Stimulated activated CD8-positive, alpha-beta memory T cell treated with anti-CD3 and anti-CD28 coated beads, Interleukin-7, amount 100 ng/mL, for 24 hours (primary cell): ENCODE data around the gene PLS1.

Experiments
- DNase-seq: peaks from one replicate; pipeline ENCODE4 v3.0.0-alpha.2; 2020; ENCODE audit warnings: low read depth

PLS1 gene

DNA sequence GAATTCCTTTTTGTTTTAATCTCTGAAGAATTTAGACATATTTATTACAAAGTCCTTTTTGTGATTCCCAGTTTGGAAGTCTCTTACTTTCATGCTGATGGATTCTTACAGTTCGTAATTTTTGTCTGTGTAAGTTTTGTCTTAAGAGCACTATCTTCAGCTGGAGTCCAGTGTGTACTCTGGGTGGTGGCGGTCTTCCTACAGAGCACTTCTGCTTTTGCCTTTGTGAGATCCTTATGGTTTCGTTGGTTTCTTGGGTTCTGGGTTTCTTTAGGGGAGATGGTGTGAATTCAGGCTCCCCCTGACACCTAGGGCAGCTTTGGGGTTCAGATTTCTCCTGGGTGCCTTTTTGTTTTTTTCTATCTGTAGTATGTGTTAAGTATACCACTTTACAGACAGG is 45.3 kb downstream of the PLS1 start:
- DNase-seq, result no peak

DNA sequence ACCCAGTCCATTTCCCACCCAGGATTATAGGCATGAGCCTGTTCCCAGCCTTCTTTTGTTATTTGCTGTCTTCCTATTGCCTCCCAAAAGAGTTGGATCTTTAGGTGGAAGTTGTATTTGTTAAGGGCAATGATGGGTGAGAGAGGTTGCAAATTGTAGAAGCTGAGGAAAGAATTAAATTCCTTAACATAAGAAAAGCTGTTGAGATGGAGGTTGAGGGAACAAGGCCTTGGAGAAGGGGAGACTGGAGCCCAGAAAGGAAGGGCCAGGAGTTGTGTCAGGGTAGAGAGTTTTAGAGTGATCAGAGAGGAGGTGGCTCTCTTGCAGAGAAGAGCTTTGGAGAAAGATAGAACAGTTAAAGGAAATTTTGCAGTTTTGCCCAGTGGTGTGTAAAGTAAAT is 46.8 kb downstream of the PLS1 start:
- DNase-seq, result no peak

DNA sequence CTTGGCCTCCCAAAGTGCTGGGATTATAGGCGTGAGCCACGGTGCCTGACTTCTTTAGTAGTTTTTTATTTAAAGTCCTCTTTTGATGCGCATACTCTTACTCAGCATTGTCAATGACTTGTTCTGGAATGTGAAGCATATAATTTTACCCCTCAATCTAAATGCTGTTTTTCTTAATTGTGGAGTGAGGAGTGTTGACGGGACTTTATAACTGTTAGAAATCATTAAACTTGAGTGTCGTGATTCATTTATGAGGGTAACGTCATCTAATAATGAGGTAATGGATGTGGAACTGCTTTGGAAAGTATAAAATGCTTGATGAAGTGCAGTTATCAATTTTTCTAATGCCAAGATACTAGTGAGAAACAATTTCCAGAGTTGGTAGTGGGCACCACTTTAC is 48.3 kb downstream of the PLS1 start:
- DNase-seq, result no peak

DNA sequence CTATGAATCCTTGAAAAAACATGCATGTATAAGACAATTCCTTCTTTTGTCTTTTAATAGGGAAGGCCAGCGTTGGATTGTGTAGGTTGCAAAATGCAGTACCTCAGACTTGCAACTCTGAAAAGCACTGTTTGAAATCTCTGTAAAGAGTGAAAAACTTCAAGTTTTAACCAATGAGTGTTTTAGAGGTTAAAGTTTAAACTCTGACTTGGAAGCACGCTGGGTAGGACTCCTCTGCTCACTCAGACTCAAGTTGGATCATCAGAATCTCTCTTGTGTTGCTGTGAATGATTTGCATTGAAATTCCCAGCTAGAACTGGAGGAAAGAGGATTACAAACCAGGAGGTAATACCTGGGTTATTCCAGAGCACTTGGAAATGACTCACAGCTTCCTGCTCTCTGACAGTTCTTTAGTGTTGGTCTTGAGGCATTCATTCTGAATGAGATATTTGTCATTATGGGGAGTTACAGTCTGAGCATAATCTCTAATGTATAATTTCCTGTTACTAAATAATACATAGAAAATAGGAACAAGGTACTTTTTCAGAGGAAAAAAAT is 49.1 kb downstream of the PLS1 start:
- no peak for DNase-seq

DNA sequence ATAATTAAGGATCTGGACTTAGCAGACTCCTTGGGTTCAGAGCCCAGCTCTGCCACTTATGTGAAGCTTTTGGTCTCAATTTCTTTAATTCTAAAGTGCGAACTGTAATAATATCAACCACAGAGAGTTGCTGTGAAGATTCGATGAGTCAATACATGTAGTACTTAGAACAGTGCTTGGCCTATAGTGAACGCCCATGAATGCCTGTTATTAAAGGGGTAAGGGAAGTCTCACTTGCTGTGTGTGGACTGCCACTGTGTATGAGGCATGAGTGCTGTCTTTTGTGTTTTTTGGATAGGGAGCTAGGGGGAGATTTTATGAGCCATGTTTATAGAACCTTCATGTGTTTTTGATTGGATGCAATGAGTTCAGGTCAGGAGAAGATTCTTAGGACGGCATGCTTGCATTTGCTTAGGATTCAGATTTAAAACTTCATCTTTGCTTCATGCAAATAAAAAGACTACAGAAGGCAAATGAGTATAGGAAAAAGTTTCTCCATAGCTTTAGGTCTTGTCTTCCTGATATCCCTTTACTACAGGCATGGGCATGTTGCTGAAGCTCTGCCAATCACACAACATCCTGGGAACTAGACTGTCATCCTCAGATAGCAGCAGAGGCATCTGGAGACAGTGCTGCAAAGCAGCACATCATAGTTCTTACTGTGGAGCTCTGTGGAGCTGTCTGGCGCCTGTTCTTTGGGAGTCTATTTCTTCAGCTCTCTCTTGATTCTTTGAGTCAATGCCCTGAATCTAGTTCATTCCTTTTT is 50.0 kb downstream of the PLS1 start:
- no peak for DNase-seq

DNA sequence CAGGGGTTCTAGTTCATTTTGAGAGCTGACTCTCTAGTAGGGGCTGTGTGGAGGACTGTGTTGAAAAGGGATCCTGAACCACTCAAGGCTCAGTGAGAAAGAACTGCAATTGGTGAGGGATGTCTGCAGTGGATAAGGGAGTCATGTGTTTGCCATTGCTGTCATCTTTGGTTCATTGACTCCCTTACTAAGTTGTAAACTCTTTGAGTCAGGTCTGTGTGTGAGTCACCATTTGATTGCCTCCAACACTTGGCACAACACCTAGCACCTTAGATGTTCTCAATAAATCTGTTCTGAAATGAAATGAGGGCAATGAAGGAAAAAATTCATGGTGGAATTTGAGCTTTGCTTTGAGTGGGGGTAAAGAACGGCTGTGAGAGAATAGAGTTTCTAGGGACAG is 51.7 kb downstream of the PLS1 start:
- DNase-seq, result no peak

DNA sequence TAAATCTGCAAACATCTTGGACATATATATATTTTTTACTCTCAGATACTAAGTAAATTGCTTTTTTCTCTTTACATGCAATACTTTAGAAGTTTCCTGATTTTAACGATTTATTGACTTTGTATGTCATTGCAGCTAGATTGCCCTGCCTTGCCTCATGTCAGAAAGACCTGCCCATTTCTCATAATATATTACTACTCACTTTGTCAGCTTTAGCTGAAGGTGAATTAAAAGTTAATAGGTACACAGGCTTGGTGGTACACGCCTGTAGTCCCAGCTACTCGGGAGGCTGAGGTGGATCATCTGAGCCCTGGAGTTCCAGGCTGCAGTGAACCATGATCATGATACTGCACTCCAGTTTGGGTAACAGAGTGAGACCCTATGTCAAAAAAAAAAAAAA is 52.8 kb downstream of the PLS1 start:
- no peak for DNase-seq

DNA sequence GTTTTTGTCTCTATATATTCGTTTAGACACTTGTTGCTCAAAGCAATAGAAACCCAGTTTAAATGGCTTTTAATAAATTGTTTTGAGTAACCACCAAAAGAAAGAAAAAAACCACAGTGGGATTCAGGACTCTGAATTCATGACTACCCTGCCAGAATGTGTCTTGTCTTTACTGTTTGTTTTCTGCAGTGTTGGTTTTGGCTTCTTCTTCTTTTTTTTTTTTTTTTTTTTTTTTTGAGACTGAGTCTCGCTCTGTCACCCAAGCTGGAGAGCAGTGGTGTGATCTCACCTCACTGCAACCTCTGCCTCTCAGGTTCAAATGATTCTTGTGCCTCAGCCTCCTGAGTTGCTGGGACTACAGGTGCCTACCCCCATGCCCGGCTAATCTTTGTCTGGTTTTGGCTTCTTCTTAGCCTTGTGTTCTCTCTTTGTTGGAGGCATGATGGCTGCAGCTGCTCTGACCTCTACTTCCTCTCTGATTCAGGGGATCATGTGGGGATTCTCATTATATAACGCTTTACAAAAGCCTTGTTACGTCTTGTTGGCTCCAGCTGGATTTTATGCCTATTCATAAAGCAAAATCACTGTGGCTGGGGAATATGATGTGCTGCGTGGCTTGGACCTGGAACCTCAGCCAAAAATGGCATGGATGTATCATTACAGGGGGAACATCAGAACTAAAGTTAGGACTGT is 54.0 kb downstream of the PLS1 start:
- DNase-seq, result no peak

DNA sequence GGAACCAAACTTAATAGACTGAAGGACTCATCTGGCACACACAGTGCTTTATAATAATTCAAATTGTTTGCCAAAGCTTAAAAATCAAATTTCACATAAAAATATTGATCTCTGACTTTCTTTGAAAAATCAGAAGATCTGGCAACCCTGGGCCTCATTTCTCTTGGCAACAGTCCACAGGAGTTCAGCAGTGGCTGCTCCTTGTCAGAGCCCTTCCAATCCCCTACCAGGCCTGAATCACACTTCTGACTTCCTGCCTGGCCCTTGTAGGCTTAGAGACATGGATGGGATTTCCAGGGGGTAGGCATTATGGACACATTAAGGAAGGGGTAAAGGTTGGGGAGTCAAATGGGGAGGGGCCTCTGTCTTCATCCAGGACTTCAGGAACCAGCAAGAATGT is 55.5 kb downstream of the PLS1 start:
- no peak for DNase-seq

DNA sequence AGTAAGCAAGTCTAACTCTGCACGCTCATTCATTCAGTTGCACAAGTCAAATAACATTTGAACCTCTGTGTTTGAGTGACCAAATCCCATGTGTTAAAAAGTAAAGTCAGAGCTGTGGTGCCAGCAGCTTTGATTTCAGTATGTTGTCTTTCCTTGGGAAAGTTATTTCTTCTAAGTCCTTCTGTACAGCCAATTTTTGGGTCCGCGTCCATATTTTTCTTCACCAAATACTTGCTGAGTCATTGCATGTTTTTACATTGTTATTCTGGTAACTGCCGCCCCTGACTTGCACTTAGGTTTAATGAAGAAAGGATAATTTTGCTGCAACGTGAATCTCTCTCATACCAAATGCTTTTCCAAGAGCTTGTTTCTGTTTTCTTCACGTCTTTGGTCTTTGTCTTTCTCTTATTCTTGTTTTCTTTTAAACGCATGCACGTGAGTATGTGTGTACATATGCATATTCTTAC is 56.7 kb downstream of the PLS1 start:
- no peak for DNase-seq

DNA sequence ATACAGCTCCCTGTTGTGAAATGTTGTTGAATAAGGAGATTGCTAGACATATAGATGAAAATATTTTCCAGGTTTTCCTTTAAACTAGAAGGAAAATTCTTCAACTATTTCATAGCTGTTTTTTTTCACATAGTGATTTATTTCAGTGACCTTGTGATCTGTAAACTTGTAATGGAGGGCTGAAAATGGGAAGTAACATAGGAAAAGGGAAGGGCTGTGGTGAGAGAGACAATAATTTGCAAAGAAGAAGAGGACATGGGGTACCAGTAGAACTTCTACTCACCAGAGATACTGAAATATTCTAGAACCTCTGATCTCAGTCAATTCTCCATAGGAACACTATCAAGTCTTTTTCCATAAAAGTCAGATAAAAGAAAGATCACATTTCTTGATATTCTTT is 60.4 kb downstream of the PLS1 start:
- DNase-seq, result no peak

DNA sequence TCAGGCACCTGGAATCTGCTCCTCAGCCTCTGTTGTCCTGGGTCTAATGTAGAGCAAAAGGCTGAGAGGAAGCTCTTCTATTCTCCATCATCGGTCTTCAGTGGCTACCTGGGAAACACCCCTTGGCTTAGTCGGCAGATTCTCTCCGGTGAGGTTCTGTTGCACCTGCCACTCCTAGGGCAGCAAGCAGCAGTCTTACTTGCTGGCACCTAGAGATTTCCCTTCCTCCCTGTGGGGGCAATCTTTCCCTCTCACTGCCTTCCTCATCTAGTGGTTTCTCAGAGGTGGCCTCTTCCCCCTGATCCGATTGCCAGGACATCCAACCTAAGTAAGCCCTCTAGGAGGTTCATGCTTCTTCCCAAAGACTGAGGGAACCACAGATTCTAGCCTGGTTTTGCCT is 60.8 kb downstream of the PLS1 start:
- no peak for DNase-seq

DNA sequence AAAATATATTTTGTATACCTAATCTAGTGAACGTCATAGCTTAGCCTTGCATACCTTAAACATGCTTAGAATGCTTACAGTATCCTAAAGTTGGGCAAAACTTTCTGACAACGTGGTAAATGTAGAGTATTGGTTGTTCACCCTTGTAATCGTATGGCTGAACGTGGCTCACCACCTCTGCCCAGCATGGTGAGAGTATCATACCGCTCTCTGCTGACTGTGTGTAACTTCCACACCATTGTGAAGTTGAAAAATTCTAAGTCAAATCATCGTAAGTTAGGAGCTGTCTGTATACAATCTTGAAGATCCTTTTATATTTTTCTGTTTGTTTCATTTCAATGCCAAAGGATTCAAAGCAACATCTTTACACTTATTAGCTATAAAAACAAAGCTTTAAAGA is 64.2 kb downstream of the PLS1 start:
- DNase-seq, result no peak

DNA sequence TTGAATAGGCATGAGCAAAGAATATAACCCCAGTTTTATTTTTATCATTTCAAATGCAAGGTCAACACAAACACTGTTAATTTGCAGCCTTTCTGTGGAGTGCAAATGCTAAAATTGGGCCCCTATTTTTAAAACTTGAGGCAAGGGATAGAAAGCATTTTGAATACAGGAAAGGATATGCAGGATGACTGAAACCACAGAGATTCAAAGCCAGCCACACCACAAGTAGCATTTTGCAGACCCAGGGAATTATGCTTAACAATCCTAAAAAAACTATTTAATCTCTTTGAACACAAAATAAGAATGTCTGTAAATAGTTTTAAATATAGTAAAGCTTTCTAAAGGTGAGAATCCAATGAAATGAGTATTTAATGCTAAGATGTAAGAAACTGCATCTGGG is 64.7 kb downstream of the PLS1 start:
- DNase-seq, result no peak

DNA sequence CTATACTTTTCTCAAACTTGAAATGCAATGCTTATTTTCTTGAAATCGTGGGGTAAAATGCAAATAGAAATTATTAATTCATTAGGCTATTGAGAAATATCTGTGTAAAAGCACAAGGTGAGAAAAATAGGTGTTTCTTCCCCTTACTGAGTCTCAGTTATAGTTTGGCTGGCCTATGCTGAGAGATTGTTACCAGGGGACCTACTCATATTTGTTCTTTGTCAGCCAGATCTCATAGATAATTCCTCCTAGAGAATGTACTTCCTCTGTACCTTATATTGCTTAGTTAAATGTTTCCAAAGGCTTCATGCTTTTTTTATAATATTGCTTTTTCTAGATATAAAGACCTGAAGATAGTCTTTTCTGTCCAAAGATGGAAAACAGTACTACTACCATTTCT is 67.7 kb downstream of the PLS1 start:
- DNase-seq, result no peak

DNA sequence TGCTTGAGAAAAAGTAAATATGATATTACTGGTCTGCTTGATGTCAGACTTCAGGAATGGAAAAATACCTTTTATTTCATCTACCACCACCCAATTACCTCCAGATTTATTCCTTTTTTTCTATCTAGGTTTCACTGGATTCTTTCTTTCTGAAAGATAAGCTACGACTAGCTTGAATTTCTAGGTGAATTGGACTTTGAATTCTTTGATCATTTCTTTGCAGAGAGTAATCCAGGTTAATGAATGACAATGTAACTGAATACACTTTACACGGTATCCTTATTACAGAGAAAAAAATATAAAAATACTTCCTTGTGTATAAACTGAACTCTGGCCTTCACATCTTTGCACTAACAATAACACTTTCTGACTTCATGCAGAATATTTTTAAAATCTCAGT is 68.1 kb downstream of the PLS1 start:
- no peak for DNase-seq

DNA sequence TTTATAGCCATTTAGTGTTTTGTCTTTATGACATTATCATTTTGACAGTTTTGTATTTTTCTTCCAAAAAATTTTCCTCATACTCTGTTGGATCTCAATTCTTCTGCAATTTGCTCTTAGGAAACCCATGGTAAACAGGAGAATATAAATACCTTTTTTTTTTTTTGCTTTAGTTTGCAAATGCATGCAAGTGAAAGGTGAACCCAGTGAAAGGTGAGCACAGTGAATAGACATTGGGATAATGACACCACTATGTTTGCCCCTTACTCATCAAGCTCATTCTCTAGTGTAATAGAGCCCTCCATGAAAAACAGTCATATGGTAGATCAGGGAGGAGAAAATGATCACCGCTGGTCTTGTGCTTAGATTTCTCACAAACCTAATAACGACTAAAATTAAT is 68.6 kb downstream of the PLS1 start:
- DNase-seq, result no peak

DNA sequence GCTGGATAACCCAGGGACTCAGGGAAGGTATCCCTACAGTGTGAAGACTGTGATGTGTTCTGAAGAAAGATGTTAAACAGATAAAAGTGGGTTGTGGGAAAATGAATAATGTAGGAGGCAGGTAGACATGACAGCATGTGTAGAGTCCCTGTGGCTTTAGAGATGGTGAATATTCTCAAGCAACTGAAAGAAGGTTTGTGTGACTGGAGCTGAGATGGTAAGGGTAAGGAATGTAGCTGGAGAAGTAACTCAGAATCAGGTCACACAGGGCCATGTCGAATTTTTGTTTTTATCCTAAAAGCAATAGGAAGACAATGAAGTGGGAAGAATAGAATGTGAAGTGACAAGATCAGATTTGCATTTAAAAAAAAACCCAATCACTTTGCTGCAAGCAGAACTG is 73.9 kb downstream of the PLS1 start:
- no peak for DNase-seq

DNA sequence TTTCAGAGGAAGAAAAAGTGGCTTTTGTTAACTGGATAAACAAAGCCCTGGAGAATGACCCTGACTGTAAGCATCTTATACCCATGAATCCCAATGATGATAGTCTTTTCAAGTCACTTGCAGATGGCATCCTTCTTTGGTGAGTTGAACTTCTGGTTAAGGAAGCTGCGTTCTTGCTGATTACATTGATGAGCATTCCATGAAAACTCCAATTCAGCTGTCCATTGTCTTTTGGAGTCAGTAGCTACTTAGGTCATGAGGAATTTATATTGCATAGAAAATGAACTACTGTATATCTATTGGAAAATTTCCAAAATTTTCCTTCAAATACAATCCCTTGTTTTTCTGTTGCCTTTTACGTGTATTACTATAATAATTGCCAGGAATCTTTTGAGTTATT is 80.0 kb downstream of the PLS1 start:
- no peak for DNase-seq

DNA sequence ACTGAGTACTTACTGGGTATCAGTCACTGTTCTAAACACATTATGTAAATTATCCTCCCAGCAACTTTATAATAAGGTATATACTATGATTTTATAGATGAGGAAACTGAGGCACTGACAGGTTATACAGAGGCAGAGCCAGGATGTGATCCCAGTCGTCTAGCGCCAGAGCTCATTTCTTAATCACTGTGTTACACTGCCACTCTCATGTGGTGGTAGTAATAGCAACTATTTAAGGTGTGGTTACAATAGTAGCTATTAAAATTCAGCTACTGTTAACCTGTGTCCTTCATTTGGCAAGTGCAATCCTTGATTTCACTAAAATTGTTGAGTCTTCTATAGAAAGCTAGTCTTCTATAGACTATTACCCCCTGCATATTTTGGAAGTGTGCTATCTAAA is 84.5 kb downstream of the PLS1 start:
- DNase-seq, result no peak

DNA sequence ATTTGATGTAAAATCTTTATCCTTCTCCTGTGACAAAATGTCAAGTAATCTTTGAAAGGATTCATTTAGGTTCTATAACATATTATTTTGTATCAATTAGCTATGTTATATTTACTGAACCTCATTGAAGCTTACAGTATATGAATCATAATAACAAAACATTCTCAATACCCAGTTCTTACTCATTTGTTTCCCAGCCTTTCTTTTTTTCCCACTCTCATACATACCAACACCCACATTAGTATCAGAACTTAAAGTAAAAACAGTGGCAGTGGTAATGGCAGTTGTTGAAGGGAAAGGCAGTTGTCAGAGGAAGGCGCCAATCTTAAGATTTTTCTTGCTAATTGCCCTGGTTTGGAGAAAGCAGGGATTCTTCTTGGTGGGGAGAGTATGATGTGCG is 94.4 kb downstream of the PLS1 start:
- no peak for DNase-seq

DNA sequence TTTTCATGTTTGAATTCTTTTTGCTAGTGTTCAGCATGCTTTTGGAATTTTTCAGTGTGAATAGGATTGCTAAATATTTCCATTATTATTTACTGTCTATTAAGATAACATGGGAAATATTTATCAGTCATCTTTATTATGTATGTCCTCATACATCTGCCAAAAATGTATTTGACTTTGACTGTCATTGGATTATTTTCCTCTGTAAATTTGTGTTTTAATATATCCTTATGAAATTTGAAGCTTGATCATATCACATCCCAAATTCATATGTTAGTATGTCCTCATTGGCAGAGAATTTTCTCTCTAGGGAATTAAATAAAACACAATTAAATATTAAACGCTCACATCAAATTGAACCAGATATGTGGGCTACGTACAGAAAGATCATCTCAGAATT is 95.3 kb downstream of the PLS1 start:
- no peak for DNase-seq

DNA sequence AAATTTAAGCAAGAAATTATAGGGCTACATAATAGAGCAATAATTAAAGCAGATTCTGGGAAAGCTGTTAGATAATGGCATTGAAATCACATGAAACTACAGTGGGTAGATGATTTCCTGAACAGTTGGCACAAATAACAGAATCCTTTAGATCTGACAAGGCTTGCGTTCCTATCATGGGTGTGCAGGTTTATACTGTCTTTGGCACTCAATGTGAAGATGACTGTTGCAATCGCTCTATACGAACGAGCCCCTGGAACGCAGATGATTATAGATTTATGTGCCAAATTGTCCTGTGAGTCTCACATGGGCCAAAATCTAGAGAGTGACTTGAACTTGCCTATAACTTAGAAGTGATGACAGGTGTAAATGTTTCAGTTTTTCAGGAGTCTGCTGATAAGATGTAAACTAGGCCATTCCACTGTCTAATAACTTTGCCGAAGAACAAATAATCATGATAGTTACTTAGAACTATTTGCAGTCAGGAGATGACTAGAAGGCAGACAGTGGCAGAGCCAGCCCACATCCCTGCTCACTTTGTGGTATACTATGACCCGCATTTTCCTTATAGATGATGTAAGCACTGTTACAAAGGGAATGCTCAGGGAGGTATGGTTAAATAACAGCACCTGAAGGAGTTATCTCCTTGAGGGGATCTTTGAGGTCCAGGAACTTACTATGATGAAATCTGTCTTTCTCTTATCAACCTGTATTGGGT is 97.1 kb downstream of the PLS1 start:
- DNase-seq, result no peak
